Uterus (tissue), 4 donors: ENCODE results near the gene SP1. TPM values are rescaled to one million over a fixed set of nuclear protein-coding genes. Genes with fewer than 3 reads are reported as not detected.

ENCODE experiments used
- DNase-seq, 2 donors: peaks; one replicate each; pipeline ENCODE4 v3.0.0-alpha.2; 2019 to 2020
- H3K27ac ChIP-seq, 2 donors: fragments of 200-600 bp; sonication (generic); 1 replicate in 1 of 2; 2 replicates in 1 of 2; pipeline ENCODE4 v1.5.1; 2016 to 2018
- H3K27me3 ChIP-seq, 2 donors: fragments of 200-600 bp; sonication (generic); one replicate each; pipeline ENCODE4 v1.5.1; 2018 to 2019; ENCODE audit warnings: control low read depth in 1 of 2
- H3K36me3 ChIP-seq, 2 donors: fragments of 200-600 bp; sonication (generic); one replicate each; pipeline ENCODE4 v1.5.1; 2019; ENCODE audit warnings: control low read depth in 1 of 2
- H3K4me1 ChIP-seq, 2 donors: fragments of 200-600 bp; sonication (generic); one replicate each; pipeline ENCODE4 v1.5.1; 2018 to 2019; ENCODE audit warnings: control low read depth in 1 of 2
- H3K4me3 ChIP-seq, 2 donors: fragments of 200-600 bp; sonication (generic); 1 replicate in 1 of 2; 2 replicates in 1 of 2; pipeline ENCODE4 v1.5.1; 2018 to 2019; ENCODE audit warnings: mild to moderate bottlenecking in 1 of 2
- H3K9me3 ChIP-seq, 2 donors: fragments of 200-600 bp; sonication (generic); one replicate each; pipeline ENCODE4 v1.5.1; 2019; ENCODE audit warnings: control low read depth in 1 of 2
- POLR2A ChIP-seq, 2 donors: fragments of 450-650 bp; IDR thresholded peaks; one replicate each; pipeline ENCODE4 v1.6.1; 2016; ENCODE audit warnings: antibody characterized with exemption in 2 of 2, mild to moderate bottlenecking in 1 of 2, moderate library complexity in 1 of 2
- intact Hi-C: fragments of 100-400 bp; cut with DNase I; formaldehyde crosslinking; loops from one replicate; pipeline ENCODE4 v1.15.1; 2023; ENCODE audit warnings: low total_unique reads
- total RNA-seq, 4 donors: library from RNA; depleted of rRNA in 3 of 4; stranded (reverse); fragments of >200 nt in 3 of 4; gene quantifications; one replicate each; pipeline versions ENCODE4 v1.1.0 to v1.2.4, GENCODE V29; 2014 to 2023
- TF ChIP-seq, protein P1 (sequence below), 4 experiments: fragments of 200-600 bp in 2 of 4; fragments of 450-650 bp in 2 of 4; sonication (generic) in 2 of 4; IDR thresholded peaks; one replicate each; pipeline ENCODE4 v1.5.1; 2016 to 2019; ENCODE audit warnings: antibody characterized with exemption in 4 of 4, mild to moderate bottlenecking in 2 of 4, moderate library complexity in 1 of 4
- donor health status: DM: yes; HTN: yes; CAD: no.

The SP1 gene
- total RNA-seq, 4 donors from 2014 or later: 58.8 to 127 (median 90.7) TPM

DNA sequence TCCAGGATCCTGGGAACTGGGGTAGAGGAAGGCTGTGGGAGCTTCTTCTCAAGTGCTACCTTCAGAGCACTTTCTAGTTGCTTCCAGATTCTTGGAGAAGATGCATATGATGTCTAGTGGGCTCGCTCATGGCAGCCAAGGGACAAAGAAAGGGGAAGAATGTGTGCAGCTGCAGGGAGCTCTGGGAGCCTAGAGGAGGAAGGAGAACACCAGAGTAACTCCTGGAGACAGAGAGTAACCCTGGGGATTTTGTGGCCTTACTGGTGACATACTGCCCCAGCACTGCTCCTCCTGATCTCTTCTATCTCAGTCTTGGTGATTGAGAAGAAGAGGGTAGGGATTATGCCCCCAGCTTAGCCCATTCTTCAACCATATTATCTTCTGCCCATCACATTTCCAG, 33.5 kb upstream of the SP1 start:
- no peak overlapping the region for H3K27ac ChIP-seq
- no peaks in the 10 kb centered on the region for H3K36me3 ChIP-seq
- intact Hi-C loops: no loop called here
- H3K27me3 ChIP-seq: no peaks in the 10 kb centered on the region
- no peaks in the 10 kb centered on the region for H3K9me3 ChIP-seq
- no peak for DNase-seq
- H3K4me3 ChIP-seq: no peak overlapping the region
- peaks cover 0 to 9% of the 10 kb centered on the region in 2 donors for H3K4me1 ChIP-seq
- no peak for TF ChIP-seq POLR2A (IDR thresholded peaks at IDR 0.05)
- TF ChIP-seq, protein P1, sequence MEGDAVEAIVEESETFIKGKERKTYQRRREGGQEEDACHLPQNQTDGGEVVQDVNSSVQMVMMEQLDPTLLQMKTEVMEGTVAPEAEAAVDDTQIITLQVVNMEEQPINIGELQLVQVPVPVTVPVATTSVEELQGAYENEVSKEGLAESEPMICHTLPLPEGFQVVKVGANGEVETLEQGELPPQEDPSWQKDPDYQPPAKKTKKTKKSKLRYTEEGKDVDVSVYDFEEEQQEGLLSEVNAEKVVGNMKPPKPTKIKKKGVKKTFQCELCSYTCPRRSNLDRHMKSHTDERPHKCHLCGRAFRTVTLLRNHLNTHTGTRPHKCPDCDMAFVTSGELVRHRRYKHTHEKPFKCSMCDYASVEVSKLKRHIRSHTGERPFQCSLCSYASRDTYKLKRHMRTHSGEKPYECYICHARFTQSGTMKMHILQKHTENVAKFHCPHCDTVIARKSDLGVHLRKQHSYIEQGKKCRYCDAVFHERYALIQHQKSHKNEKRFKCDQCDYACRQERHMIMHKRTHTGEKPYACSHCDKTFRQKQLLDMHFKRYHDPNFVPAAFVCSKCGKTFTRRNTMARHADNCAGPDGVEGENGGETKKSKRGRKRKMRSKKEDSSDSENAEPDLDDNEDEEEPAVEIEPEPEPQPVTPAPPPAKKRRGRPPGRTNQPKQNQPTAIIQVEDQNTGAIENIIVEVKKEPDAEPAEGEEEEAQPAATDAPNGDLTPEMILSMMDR (IDR thresholded peaks at IDR 0.05): no peak

DNA sequence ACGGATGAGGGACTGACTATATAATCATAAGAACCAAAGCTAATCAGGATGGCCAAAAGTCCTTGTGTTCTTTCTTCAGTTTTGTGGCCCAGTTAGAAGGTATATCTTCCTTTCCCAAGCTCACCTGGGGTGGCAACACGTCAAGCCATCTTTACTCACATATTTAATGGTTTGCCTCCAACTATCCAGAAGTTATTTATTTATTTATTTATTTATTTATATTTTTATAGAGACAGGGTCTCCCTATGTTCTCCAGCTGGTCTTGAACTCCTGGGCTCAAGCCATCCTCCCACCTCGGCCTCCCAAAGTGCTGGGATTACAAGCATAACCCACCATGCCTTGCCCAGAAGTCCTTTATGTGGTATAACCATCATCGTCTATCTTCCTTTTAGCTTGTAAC, 32.1 kb upstream of the SP1 start:
- no peaks in the 10 kb centered on the region for H3K27me3 ChIP-seq
- no peaks in the 10 kb centered on the region for H3K9me3 ChIP-seq
- H3K4me1 ChIP-seq: peaks cover 0 to 9% of the 10 kb centered on the region in 2 donors
- no peak for DNase-seq
- H3K4me3 ChIP-seq: no peak overlapping the region
- TF ChIP-seq, protein P1 (IDR thresholded peaks at IDR 0.05): no peak
- no peaks in the 10 kb centered on the region for H3K36me3 ChIP-seq
- H3K27ac ChIP-seq: no peak overlapping the region
- intact Hi-C loops: no loop called here

- intact Hi-C loops: loop anchor here (2.0 to 5.0 kb wide), 2 partner anchors 70 to 154 kb away; partner anchors contain the start of genes AMHR2 and NPFF
- no peak for TF ChIP-seq POLR2A (IDR thresholded peaks at IDR 0.05)
- TF ChIP-seq, protein P1 (IDR thresholded peaks at IDR 0.05): peak; percentile 85 to 94 (median 92)
- Histone ChIP-seq H3K9me3 (no peaks in the 10 kb centered on the region), H3K27ac (no peak overlapping the region), H3K36me3 (no peaks in the 10 kb centered on the region), H3K27me3 (no peaks in the 10 kb centered on the region), H3K4me1 (no peaks in the 10 kb centered on the region), H3K4me3 (no peak overlapping the region)
- peak; percentile 83 to 90 for DNase-seq
Measured at GRCh38 chr12:53352331-53353256, 27.4 kb upstream of the SP1 start.

DNA sequence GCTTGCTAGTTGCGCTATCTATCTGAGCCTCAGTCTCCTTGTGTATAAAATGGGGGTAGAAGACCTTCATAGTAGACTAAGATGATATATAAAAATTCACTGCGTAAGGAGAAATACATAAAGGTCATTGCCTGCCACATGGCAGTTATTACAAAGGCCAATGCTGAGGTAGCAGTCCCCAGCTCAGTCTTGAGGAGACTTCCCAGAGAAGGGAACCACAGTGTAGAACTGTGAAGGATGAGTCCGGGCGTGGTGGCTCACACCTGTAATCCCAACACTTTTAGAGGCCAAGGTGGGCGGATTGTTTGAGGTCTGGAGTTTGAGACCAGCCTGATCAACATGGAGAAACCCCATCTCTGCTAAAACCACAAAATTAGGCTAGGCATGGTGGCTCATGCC, 26.7 kb upstream of the SP1 start:
- no peaks in the 10 kb centered on the region for H3K27me3 ChIP-seq
- intact Hi-C loops: loop anchor here (2.0 to 5.0 kb wide), 2 partner anchors 69 to 154 kb away; partner anchors contain the start of genes AMHR2 and NPFF
- H3K4me1 ChIP-seq: no peaks in the 10 kb centered on the region
- DNase-seq: no peak
- no peaks in the 10 kb centered on the region for H3K9me3 ChIP-seq
- no peaks in the 10 kb centered on the region for H3K36me3 ChIP-seq
- TF ChIP-seq, protein P1 (IDR thresholded peaks at IDR 0.05): no peak
- TF ChIP-seq POLR2A (IDR thresholded peaks at IDR 0.05): no peak
- H3K4me3 ChIP-seq: no peak overlapping the region
- no peak overlapping the region for H3K27ac ChIP-seq

DNA sequence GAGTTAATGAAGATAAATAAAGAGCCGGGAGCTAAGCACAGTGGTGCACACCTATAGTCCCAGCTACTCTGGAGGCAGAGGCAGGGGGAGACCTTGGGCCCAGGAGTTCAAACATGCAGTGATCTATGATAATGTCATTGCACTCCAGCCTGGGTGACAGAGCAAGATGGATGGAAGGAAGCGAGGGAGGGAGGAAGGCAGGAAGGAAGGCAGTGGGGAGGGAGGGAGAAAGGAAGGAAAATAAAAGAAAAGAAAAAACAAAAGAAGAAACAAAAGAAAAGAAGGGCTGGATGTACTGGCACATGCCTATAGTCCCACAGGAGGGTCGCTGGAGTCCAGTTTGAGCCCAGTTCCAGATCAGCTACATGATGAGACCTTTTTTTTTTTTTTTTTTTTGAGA, 24.9 kb upstream of the SP1 start:
- no peak for TF ChIP-seq POLR2A (IDR thresholded peaks at IDR 0.05)
- TF ChIP-seq, protein P1 (IDR thresholded peaks at IDR 0.05): no peak
- H3K36me3 ChIP-seq: no peaks in the 10 kb centered on the region
- H3K4me1 ChIP-seq: no peaks in the 10 kb centered on the region
- H3K9me3 ChIP-seq: no peaks in the 10 kb centered on the region
- no peaks in the 10 kb centered on the region for H3K27me3 ChIP-seq
- no peak for DNase-seq
- no peak overlapping the region for H3K4me3 ChIP-seq
- H3K27ac ChIP-seq: no peak overlapping the region
- intact Hi-C loops: no loop called here
